ENCODE data around the gene PCDHGB7.
"Not testable (repeated sequence)": the region's sequence is repeated elsewhere in the genome, so short reads cannot be mapped to it uniquely, and the experiment has no call there.

PCDHGB7 gene

GRCh38 chr5:141415275-141415618 lies 2.2 kb upstream of the PCDHGB7 start:
- H3K4me3 ChIP-seq (ENCODE audit: extremely low read depth, insufficient read depth, low read length, poor library complexity, severe bottlenecking); H3K4me1 ChIP-seq (ENCODE audit: control insufficient read depth, insufficient read depth, low read length, poor library complexity, severe bottlenecking); H3K27ac ChIP-seq (ENCODE audit: low read depth, low read length, severe bottlenecking): not testable (repeated sequence)
- peaks cover 55% of the 10 kb centered on the region for H3K36me3 ChIP-seq (ENCODE audit: control insufficient read depth, insufficient read depth, low read length)
- 94 to 95% methylated on average over 18 to 23 of the region's 24 CpGs for WGBS, 2 experiments (ENCODE audit: insufficient coverage in 2 of 2)
- H3K9me3 ChIP-seq (ENCODE audit: control insufficient read depth, low read length) = peaks cover 52% of the 10 kb centered on the region

- no peak overlapping the region for H3K4me3 ChIP-seq (ENCODE audit: extremely low read depth, insufficient read depth, low read length, poor library complexity, severe bottlenecking)
- H3K4me1 ChIP-seq (ENCODE audit: control insufficient read depth, insufficient read depth, low read length, poor library complexity, severe bottlenecking) = no peaks in the 10 kb centered on the region
- no peak overlapping the region for H3K27ac ChIP-seq (ENCODE audit: low read depth, low read length, severe bottlenecking)
- peaks cover 70% of the 10 kb centered on the region for H3K36me3 ChIP-seq (ENCODE audit: control insufficient read depth, insufficient read depth, low read length)
- WGBS, 2 experiments (ENCODE audit: insufficient coverage in 2 of 2) = 96 to 97% methylated on average over 74 of the region's 74 CpGs
- H3K9me3 ChIP-seq (ENCODE audit: control insufficient read depth, low read length) = peaks cover 69% of the 10 kb centered on the region
These were observed 1.8 kb downstream of the PCDHGB7 start for GRCh38 chr5:141419074-141419880.

GRCh38 chr5:141420855-141421488 lies 3.5 kb downstream of the PCDHGB7 start, which contains the start of gene PCDHGA11:
PCDHGA11 (plus strand) TSS chr5:141421051; CDS start chr5:141421228, 177 bp downstream.
- Histone ChIP-seq H3K4me1 (ENCODE audit: control insufficient read depth, insufficient read depth, low read length, poor library complexity, severe bottlenecking) (no peaks in the 10 kb centered on the region), H3K9me3 (ENCODE audit: control insufficient read depth, low read length) (peaks cover 72% of the 10 kb centered on the region), H3K4me3 (ENCODE audit: extremely low read depth, insufficient read depth, low read length, poor library complexity, severe bottlenecking) (no peak within 1 kb of the TSS), H3K27ac (ENCODE audit: low read depth, low read length, severe bottlenecking) (no peak within 1 kb of the TSS), H3K36me3 (ENCODE audit: control insufficient read depth, insufficient read depth, low read length) (peaks cover 75% of the 10 kb centered on the region)
- WGBS, 2 experiments (ENCODE audit: insufficient coverage in 2 of 2) = 90 to 95% methylated on average over 39 to 41 of the region's 42 CpGs

- peaks cover 78% of the 10 kb centered on the region for H3K36me3 ChIP-seq (ENCODE audit: control insufficient read depth, insufficient read depth, low read length)
- WGBS, 2 experiments (ENCODE audit: insufficient coverage in 2 of 2) = 94 to 98% methylated on average over 10 to 13 of the region's 13 CpGs
- H3K4me1 ChIP-seq (ENCODE audit: control insufficient read depth, insufficient read depth, low read length, poor library complexity, severe bottlenecking) = no peaks in the 10 kb centered on the region
- peaks cover 74% of the 10 kb centered on the region for H3K9me3 ChIP-seq (ENCODE audit: control insufficient read depth, low read length)
- no peak overlapping the region for H3K4me3 ChIP-seq (ENCODE audit: extremely low read depth, insufficient read depth, low read length, poor library complexity, severe bottlenecking)
- H3K27ac ChIP-seq (ENCODE audit: low read depth, low read length, severe bottlenecking) = no peak overlapping the region
These were observed 4.0 kb downstream of the PCDHGB7 start for GRCh38 chr5:141421489-141421855.

GRCh38 chr5:141422742-141423291 lies 5.3 kb downstream of the PCDHGB7 start:
- no peak overlapping the region for H3K4me3 ChIP-seq (ENCODE audit: extremely low read depth, insufficient read depth, low read length, poor library complexity, severe bottlenecking)
- peaks cover 86% of the 10 kb centered on the region for H3K36me3 ChIP-seq (ENCODE audit: control insufficient read depth, insufficient read depth, low read length)
- H3K4me1 ChIP-seq (ENCODE audit: control insufficient read depth, insufficient read depth, low read length, poor library complexity, severe bottlenecking) = no peaks in the 10 kb centered on the region
- no peak overlapping the region for H3K27ac ChIP-seq (ENCODE audit: low read depth, low read length, severe bottlenecking)
- 96 to 98% methylated on average over 37 to 42 of the region's 42 CpGs for WGBS, 2 experiments (ENCODE audit: insufficient coverage in 2 of 2)
- peaks cover 81% of the 10 kb centered on the region for H3K9me3 ChIP-seq (ENCODE audit: control insufficient read depth, low read length)

GRCh38 chr5:141427783-141428426 lies 10.4 kb downstream of the PCDHGB7 start:
- Histone ChIP-seq H3K9me3 (ENCODE audit: control insufficient read depth, low read length) (peaks cover 69% of the 10 kb centered on the region), H3K4me1 (ENCODE audit: control insufficient read depth, insufficient read depth, low read length, poor library complexity, severe bottlenecking) (no peaks in the 10 kb centered on the region), H3K27ac (ENCODE audit: low read depth, low read length, severe bottlenecking) (no peak overlapping the region), H3K4me3 (ENCODE audit: extremely low read depth, insufficient read depth, low read length, poor library complexity, severe bottlenecking) (no peak overlapping the region), H3K36me3 (ENCODE audit: control insufficient read depth, insufficient read depth, low read length) (peaks cover 71% of the 10 kb centered on the region)
- 97 to 98% methylated on average over 52 to 53 of the region's 53 CpGs for WGBS, 2 experiments (ENCODE audit: insufficient coverage in 2 of 2)

GRCh38 chr5:141430332-141431113 lies 13.0 kb downstream of the PCDHGB7 start, which contains the start of gene PCDHGA12:
PCDHGA12 (plus strand) TSS chr5:141430507; CDS start chr5:141430760, 253 bp downstream.
- 95% methylated on average over 30 of the region's 33 CpGs for WGBS, 2 experiments (ENCODE audit: insufficient coverage in 2 of 2)
- Histone ChIP-seq H3K27ac (ENCODE audit: low read depth, low read length, severe bottlenecking) (no peak within 1 kb of the TSS), H3K4me3 (ENCODE audit: extremely low read depth, insufficient read depth, low read length, poor library complexity, severe bottlenecking) (no peak within 1 kb of the TSS), H3K36me3 (ENCODE audit: control insufficient read depth, insufficient read depth, low read length) (peaks cover 65% of the 10 kb centered on the region), H3K4me1 (ENCODE audit: control insufficient read depth, insufficient read depth, low read length, poor library complexity, severe bottlenecking) (no peaks in the 10 kb centered on the region), H3K9me3 (ENCODE audit: control insufficient read depth, low read length) (peaks cover 57% of the 10 kb centered on the region)

GRCh38 chr5:141431286-141431685 lies 13.8 kb downstream of the PCDHGB7 start:
- Histone ChIP-seq H3K9me3 (ENCODE audit: control insufficient read depth, low read length) (peaks cover 52% of the 10 kb centered on the region), H3K4me1 (ENCODE audit: control insufficient read depth, insufficient read depth, low read length, poor library complexity, severe bottlenecking) (no peaks in the 10 kb centered on the region), H3K27ac (ENCODE audit: low read depth, low read length, severe bottlenecking) (no peak overlapping the region), H3K36me3 (ENCODE audit: control insufficient read depth, insufficient read depth, low read length) (peaks cover 57% of the 10 kb centered on the region), H3K4me3 (ENCODE audit: extremely low read depth, insufficient read depth, low read length, poor library complexity, severe bottlenecking) (no peak overlapping the region)
- 97 to 99% methylated on average over 35 to 37 of the region's 37 CpGs for WGBS, 2 experiments (ENCODE audit: insufficient coverage in 2 of 2)

GRCh38 chr5:141432308-141432707 lies 14.8 kb downstream of the PCDHGB7 start:
- H3K4me1 ChIP-seq (ENCODE audit: control insufficient read depth, insufficient read depth, low read length, poor library complexity, severe bottlenecking); H3K4me3 ChIP-seq (ENCODE audit: extremely low read depth, insufficient read depth, low read length, poor library complexity, severe bottlenecking); H3K27ac ChIP-seq (ENCODE audit: low read depth, low read length, severe bottlenecking): not testable (repeated sequence)
- Histone ChIP-seq H3K36me3 (ENCODE audit: control insufficient read depth, insufficient read depth, low read length) (peaks cover 47% of the 10 kb centered on the region), H3K9me3 (ENCODE audit: control insufficient read depth, low read length) (peaks cover 42% of the 10 kb centered on the region)
- 98 to 99% methylated on average over 21 to 27 of the region's 38 CpGs for WGBS, 2 experiments (ENCODE audit: insufficient coverage in 2 of 2)

GRCh38 chr5:141432726-141433125 lies 15.2 kb downstream of the PCDHGB7 start:
- not testable (repeated sequence) for H3K27ac ChIP-seq (ENCODE audit: low read depth, low read length, severe bottlenecking); H3K4me3 ChIP-seq (ENCODE audit: extremely low read depth, insufficient read depth, low read length, poor library complexity, severe bottlenecking); H3K4me1 ChIP-seq (ENCODE audit: control insufficient read depth, insufficient read depth, low read length, poor library complexity, severe bottlenecking)
- Histone ChIP-seq H3K36me3 (ENCODE audit: control insufficient read depth, insufficient read depth, low read length) (peaks cover 43% of the 10 kb centered on the region), H3K9me3 (ENCODE audit: control insufficient read depth, low read length) (peaks cover 38% of the 10 kb centered on the region)
- 92 to 98% methylated on average over 24 to 25 of the region's 29 CpGs for WGBS, 2 experiments (ENCODE audit: insufficient coverage in 2 of 2)

All from mesodermal cell (in vitro differentiated cells).